GM18868 (cell line): ENCODE measurements around the gene MCU.

Experiments used
- ATAC-seq: cut with Tn5 transposase; IDR thresholded peaks from one replicate; pipeline ENCODE4 v1.9.1; 2021; ENCODE audit warnings: mild to moderate bottlenecking, moderate library complexity; ENCODE audit not compliant: unreplicated experiment

Gene MCU

GRCh38 chr10:72800000-72800740 lies 108.2 kb downstream of the MCU start:
- ATAC-seq: no peak

- ATAC-seq: no peak
Measured at GRCh38 chr10:72800741-72801092, 108.8 kb downstream of the MCU start.

DNA sequence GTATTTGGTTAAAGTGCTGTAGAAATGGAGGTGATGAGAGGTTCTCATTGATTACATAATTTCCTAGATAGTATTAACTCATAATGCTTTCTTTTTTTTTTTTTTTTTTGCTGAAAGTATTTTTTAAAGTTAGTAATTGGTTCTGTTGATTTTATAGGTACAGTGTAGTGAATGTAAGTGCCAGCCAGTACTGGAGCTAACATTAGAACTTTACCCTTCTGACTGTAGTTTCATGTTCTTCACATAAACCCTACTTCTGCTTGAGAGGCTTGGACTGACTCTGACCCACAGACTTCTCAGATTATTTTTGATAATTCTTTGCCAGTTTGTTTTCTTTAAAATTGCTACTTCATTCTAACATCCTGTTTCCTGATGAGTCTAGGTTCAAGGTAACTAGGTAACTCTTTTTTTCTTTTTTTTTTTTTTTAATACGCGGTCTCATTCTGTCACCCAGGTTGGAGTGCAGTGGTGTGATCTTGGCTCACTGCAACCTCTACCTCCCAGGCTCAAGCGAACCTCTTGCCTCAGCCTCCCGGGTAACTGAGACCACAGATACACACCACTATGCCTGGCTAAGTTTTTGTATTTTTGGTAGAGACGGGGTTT lies 109.4 kb downstream of the MCU start:
- no peak for ATAC-seq

DNA sequence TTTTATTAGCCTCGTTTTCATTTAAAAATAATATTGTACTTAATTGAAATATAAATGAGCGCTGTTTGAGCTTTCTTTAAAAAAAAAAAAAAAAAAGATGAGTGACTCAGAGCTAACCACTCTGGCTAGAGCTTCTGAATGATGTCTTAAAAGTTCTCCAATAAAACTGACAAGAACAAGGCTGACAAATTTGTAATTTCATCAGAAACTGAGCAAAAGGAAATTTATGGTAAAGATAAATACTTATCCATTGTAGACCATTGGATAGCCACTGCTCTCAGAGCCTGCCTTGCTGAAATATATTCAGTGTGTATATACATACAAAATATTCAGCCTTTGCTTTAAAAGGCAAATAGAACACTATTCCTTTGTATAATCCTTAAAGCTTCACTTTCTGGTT lies 110.4 kb downstream of the MCU start:
- ATAC-seq: no peak

- ATAC-seq: no peak
Measured at GRCh38 chr10:72802763-72803505, 111.0 kb downstream of the MCU start.

DNA sequence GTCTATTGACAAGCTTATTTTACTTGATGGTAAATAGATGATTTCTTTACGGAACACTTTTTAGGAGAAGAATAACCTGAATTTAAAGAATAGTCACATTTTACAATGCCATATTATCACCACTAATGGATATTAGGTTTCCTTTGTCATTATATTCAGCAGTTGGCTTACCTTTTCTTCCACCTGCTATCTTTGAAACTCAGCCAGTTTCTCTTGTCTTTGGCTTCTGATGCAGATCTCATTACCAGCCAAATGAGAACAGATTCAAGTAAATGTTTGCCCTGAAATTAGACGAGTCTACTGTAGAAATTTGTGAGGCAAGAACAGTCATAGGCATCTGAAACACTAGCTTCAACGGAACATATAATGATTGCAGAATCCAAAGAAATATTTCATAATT lies 116.1 kb downstream of the MCU start:
- ATAC-seq: no peak

DNA sequence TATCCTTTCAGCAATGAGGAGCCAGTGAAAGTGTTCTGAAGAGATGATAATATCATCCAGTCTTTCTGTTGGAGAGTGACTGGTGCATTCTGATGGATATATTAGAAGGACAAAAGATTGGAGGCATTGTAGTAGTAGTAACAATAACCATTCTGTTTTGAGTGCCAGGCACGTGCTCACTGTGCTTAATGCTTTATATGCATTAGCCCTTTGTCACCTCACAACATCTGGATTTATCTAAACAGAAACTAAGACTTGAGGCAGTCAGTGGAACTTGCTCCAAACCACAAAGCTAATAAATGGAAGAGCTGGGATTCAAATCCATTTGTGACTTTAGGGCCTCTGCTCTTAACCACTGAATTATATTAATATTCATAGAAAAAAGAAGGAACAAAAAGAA lies 117.1 kb downstream of the MCU start:
- no peak for ATAC-seq

- ATAC-seq: no peak
Measured at GRCh38 chr10:72810976-72811375, 119.0 kb downstream of the MCU start.

DNA sequence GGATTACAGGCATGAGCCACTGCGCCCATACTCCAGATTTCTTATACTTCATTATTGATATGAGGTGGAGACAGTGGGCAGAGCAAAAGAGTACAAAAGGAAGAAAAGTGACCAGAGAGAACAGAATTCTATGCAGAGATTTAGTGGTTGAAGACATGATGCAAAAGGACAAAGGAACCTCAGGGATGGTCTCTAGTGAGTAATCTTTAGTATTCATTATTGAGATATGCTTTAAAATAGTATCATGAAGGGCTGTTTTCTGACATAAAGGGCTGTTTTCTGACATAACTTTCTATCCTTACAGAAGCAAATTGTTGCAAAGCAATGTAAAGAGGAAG lies 120.4 kb downstream of the MCU start:
- no peak for ATAC-seq

GRCh38 chr10:72812753-72813430 lies 120.9 kb downstream of the MCU start:
- no peak for ATAC-seq

GRCh38 chr10:72814099-72814790 lies 122.3 kb downstream of the MCU start:
- ATAC-seq: no peak

DNA sequence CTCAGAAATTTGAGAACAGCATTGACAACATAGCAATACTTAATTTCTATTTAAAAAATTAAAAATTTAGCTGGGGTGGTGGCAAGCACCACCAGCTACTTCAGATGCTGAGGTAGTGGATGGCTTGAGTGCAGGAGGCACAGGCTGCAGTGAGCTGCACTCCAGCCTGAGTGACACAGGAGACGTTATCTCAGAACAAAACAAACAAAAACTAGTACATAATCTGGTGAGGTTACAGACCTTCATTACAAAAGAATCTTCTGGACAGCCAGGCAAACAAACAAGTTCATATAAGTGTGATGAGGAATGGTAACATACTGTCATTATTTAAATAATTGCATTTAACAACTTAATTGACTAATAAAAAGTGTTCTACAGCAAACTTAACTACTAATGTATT lies 124.6 kb downstream of the MCU start:
- no peak for ATAC-seq

- ATAC-seq: no peak
Measured at GRCh38 chr10:72818076-72818475, 126.1 kb downstream of the MCU start.

- no peak for ATAC-seq
Measured at GRCh38 chr10:72819053-72819452, 127.1 kb downstream of the MCU start.

GRCh38 chr10:72821606-72822005 lies 129.7 kb downstream of the MCU start:
- no peak for ATAC-seq

- no peak for ATAC-seq
Measured at GRCh38 chr10:72822342-72822986, 130.5 kb downstream of the MCU start.

GRCh38 chr10:72825163-72825562 lies 133.2 kb downstream of the MCU start:
- ATAC-seq: no peak

- no peak for ATAC-seq
Measured at GRCh38 chr10:72826346-72826745, 134.4 kb downstream of the MCU start.

DNA sequence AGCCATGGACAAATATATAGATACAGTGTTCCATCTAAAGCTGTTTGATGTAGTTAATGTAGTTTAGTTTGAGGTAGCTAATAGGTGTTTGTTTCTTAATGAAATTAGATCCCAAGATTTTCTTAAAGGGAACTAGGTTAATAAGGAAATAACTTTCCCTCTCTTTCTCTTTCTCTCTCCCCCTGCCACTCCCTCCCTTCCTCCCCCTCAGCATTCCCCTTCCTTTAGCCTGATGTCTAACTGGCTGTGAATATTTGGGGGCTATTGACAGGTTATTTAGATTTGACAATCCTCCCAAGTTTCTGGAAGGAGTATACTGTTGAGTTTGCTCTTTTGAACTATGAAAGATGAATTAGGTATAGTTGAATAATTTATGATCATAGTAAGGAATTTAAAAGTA lies 136.4 kb downstream of the MCU start:
- no peak for ATAC-seq

DNA sequence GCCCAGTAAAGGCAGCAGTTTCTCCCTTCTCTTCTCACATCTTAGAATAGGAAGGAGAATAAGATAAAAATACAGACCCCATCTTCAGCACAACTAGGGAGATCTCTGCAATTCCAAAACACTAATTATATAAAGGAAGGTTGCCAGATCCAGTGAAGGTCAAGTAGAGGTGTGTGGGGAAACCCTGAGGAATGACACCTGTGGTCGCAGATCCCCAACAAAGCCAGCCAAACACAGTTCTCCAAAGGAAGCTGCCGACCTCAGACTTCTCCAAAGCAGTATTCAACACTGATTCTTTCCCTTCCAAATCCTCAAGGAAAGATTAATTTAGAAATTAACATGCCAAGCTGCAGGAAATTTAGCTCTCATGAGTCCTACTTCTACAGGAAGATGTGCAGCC lies 138.7 kb downstream of the MCU start:
- no peak for ATAC-seq
